Activated naive CD4-positive, alpha-beta T cell treated with anti-CD3 and anti-CD28 coated beads, Interleukin-2, amount 50 U/mL, for 16 hours (primary cell): ENCODE results near the gene NFATC3.
A peak's percentile ranks its signal among the peaks of the same experiment; 100 is the strongest.

Experiments
- DNase-seq: peaks from one replicate; pipeline ENCODE4 v3.0.0-alpha.2; 2020

Gene NFATC3

DNA sequence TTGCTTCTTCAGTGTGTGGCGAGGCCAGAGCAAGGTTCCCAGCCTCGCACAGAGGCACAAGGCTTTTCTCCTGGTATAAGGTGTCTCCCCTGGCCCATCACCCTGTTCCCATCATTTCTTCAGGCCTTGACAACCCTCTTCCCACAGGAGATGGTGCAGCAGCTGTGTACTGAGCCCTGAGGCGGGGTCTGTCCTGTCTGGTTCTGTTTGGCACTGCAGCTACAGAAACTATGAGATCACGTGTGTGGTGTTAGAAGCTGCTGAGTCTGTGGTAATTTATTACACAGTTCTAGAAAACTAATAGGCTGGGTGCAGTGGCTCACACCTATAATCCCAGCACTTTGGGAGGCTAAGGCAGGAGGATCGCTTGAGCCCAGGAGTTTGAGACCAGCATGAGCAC, 167.2 kb downstream of the NFATC3 start:
- DNase-seq, result no peak

DNA sequence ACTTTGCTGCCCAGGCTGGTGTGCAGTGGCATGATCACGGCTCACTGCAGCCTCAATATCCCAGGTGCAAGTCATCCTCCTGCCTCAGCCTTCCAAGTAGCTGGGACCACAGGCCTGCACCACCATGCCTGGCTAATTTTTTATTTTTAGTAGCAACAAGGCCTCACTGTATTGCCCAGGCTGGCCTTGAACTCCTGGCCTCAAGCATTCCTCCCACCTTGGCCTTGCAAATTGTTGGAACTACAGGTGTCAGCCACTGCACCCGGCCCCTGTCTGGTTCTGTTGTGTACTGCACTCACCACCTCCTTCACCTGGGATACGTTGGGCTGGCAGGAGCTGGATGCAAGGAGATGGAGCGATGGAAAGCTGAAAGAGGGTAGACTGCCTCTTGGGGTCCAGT, 168.6 kb downstream of the NFATC3 start:
- DNase-seq, result no peak

GRCh38 chr16:68255712-68256111, 170.5 kb downstream of the NFATC3 start:
- no peak for DNase-seq

DNA sequence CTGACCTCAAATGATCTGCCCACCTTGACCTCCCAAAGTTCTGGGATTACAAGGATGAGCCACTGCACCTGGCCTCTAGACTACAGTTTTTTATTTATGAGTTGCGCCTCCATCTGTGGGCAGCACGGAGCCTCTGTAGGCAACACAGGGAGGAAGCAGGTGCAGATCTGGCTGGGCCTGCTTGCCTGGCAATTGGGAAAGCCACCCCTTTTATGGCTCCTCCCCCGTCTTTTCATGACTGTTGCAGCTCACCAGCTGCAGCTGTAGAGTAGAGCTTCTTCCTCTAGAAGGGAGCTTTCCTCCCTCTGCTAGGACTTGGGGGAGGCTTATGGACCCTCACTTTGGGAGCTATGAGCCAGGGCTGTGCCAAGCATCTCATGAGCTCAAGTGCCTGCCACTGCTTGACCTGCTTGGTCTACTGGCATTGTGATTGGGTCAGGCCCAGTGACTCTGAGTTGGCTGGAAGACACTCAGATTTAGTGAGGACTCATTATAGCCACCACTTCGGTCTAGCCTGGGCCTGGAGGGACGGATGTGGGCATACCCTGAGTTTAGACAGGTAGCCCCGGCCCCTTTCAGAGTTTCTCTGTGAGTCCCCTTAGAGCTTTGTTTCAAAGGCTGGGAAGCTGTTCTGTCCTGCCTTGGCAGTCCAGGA, 172.2 kb downstream of the NFATC3 start:
- DNase-seq, result no peak

- no peak for DNase-seq
Observed at GRCh38 chr16:68257906-68258800, 173.0 kb downstream of the NFATC3 start.

- DNase-seq, result no peak
Observed at GRCh38 chr16:68259007-68259825, 174.0 kb downstream of the NFATC3 start.

DNA sequence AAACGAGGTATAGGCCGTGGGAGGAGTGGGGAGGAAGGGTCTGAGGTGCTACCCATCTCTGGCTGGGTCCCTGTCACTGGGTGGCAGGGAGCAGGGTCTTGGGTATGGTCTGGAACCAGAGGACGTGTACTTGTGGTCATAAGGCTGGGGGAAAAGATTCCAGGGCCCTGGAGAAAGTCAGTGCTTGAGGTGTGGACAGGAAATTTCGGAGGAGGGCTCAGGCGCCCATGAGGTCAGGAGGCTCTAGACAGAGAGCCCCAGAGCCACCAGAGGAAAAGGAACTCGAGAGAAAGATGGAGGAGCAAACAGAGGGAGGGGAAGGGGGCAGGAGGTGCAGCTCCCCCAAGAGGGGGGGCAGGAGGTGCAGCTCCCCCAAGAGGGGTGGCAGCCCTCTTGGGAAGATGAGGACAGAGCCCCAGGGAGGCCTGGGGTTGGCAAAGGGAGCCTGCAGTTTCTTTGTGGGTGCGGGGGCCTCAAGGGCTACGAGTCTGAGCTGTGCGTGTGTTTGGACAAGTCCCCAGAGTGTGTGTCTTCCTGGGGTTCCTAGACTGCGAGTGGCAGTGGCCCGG, 178.5 kb downstream of the NFATC3 start:
- DNase-seq, result no peak

DNA sequence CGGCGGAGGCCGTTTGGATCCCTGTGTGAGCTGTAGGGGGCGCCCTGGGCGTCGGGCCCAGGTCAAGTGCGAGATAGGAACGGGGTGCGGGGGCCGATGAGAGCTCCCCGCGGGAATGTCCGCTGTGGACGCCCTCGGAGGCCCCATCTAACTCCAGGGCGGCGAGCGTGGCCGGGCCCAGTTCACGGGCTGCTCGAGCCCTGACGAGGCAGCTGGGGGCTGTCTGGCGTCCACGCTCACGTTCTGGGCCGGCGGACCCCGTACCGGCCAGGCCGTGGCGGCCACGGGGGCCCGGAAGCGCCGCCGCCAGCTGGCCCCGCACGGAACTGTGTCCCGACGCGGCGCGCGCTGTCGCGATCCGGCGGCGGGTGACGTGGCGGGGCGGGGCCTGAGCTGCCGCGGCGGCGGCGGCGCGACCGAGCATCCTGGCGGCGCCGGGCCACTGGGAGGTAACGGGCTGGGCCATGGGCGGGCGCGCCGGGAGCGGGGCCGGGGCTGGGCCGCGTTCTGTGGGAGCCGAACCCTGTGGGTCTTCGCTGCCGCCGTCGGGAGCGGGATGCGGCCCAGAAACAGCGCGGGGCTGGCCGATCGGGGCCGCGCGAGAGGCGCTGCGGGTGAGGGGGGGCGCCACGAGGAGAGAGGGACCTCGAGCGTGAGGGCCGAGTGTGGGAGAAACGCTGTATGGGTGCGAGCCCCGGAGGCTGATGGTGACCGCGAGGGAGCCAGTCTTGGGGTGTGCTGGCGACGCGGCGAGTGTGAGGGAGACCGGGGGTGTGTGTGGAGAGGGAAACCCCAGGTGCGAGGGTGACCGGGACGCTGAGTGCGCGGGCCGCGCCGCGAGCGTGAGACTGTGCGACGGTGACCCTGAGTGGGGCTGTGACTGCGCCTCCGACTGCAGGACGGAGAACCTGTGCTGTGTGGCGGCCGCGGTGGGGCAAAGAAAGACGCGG, 179.2 kb downstream of the NFATC3 start, which contains the start of gene SLC7A6:
Gene SLC7A6, plus strand, starts transcription at position 399 of the 950 bp plus-strand sequence. CDS start 10,201 bp downstream, outside the sequence.
- peak; percentile 86 for DNase-seq

DNA sequence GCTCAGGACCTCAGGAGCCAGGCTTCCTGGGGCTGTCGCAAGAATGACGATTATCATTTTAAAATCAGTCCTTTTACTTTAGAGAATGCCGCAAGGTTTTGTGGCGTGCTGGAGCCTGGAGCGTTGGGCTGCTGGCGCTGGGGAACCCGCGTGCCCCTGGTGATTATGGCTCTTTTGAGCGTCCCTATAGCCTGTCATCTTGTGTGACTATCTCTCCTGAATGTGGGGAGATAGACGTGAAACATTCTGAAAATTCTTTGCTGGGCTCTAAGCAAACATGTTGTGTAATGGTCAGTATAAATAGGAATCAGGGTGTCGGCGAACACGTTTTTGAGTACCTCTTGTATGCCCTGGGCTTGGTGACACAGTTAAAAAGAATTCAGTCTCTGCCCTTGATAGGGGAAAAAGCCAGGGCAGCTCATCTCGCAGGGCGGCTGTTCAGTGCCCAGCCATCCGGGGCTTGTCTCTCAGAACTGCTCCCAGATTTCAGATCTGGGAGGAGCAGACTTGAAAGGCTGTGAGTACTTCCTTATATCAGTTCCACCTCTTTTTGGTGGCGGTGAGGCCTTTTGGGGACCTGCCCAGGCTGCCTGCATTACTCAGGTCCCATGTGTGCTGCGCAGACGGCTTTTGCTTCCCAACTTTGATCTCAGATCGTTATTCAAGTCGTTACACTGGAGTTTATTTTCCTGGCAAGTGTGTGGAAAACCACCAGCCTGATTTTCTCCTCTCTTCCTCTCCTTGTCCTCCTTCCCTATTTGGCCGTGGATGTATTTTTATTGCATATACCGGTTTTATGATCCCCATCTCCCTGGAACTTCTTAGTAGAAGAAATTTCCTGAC, 180.1 kb downstream of the NFATC3 start:
- peak; percentile 56 for DNase-seq

DNA sequence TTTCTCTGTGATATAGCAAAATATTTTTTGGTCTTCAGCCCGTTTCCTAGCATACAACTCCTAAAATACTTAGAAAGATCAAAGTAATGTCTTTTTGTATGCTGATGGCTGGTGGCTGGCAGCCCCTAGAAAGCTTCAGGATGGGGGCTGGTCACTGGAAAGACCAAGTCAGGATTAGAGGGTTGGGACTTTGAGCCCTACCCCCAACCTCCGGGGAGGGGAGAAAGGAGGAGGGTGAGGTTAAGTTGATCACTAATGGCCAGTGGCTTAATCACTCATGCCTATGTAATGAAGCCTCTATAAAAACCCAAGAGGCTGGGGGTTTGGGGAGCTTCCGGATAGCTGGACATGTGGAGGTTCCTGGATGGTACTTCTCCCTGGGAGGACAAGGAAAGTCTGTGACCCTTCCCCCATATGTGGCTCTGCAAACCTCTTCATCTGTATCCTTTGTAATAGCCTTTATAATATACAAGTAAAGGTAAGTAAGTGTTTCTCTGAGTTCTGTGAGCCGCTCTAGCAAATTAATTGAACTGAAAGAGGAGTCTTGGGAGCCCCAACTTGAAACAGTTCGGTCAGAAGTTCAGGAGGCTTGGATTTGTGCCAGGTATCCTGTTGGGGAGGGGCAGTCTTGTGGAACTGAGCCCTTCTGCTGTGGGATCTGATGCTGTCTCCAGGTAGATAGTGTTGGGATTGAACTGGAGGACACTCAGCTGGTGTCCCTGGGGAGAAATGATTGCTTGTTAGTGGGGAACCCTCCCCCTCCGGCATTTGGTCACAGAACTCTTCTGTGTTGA, 182.6 kb downstream of the NFATC3 start:
- no peak for DNase-seq

- no peak for DNase-seq
Observed at GRCh38 chr16:68269793-68270192, 184.6 kb downstream of the NFATC3 start.

DNA sequence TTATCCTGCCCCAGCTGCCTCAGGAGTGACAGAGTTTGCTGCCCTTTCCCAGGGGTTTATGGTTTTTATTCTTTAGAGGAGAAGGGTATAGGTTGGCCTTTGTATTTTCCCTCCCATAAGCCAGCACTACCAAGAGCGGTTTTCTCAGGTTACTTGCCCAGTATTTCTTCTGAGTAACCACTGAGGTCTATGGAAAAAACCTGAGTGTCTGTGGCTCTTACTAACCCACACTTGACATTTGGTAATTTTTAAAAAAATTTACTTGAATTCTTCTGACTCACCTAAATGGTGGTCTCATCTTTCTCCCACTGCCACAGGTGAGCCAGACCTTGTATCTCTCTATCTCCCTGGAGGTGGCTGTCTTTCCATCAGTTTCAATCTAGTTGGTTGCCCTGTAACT, 185.2 kb downstream of the NFATC3 start:
- DNase-seq, result no peak

DNA sequence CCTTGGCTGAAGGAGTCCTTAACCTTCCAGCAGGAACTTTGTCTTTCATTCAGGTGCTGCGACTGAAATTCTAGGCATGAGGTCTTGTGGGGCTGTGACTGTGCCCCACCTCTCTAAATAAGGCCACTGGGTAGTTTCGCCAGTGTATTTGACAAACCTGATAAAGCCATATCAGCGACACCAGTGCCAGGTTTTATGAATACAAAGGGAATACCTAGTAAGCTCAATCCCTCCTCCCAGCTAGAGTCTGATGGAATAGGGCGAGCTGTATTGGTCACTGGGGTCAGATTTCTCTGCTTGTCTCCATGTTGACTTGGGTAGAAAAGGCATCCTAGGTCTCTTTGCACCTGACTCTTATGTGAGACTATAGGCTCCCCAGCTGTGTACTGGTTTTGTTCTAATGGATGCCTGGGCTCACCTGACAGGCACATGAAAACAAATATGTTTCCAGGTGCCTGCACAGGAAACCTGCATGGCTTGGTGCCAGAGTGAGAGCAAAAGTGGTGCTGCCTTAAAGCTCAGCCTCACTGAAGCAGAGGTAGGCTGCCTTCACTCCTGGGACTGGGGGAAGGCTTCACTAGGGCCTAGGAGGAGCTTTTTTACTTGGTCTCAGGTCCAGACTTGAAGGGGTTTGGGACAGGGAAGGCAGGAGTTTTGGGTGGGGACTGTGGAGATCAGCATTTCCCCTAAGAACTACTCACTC, 187.5 kb downstream of the NFATC3 start:
- peak; percentile 38 for DNase-seq

DNA sequence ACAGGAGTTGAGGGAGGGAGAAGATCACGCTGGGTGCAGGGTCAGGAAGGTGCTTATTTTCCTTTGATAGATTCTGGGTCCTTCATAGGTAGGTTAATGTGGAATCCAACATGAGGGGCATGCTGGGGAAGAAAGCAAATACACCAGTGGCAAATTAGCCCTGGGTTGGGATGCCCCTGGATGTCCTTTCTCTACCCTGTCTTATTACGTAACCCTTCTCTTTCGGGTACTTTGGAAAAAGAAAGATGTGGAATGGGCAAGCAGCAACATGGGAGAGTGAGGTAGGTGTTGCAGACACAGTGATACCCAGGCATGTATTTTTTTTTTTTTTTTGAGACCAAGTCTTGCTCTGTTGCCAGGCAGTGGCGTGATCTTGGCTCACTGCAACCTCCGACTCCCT, 188.3 kb downstream of the NFATC3 start:
- DNase-seq, result no peak

GRCh38 chr16:68273896-68274295, 188.7 kb downstream of the NFATC3 start:
- DNase-seq, result no peak

- no peak for DNase-seq
Observed at GRCh38 chr16:68274441-68274840, 189.3 kb downstream of the NFATC3 start.

DNA sequence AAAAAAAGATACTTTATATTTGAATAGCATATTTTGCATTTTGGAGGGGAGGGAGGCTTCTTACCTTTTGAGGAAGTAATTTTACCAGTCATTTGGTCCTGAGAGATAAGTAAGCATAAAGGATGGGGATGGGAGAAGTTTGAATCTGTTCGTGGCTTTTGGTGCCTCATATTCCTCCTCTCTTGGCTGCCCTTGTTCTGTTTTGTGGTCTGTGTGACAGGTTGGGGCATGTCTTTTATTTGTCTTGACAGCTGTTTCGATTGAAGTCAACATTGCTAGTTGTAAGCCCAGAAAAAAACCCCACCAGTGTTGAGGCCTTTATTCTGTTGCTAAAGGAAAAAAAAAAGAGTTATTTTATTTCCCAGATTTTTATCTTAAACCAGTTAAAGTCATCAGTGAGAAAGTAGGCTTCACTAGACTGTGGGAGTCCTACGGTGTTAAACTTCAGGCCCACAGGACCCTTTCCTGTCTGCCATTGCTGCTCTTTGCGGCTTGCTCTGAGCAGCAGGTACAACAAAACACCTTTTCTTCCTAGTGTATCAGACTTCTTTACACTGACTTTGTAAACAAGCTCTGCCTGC, 190.5 kb downstream of the NFATC3 start:
- no peak for DNase-seq

DNA sequence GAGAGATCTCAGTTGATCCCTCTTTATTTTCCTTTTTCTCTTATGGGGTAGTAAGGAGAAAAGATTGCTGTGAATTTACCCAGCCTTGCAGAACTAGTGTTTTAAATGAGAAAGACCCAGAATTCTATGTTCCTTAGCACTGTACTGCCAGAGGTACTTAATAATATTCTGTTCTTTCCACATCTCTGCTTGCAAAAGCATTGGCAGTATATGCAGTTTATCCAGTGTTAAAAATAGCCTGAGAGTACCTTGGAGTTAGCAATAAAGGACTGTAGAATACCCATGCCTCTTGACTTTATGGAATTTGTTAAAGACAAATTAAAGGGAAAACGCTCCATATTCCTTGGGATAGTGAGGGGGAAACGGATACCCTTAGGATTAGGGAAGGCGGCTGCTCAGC, 191.1 kb downstream of the NFATC3 start:
- DNase-seq, result no peak
